GM23338 (cell line): ENCODE results near the gene PLD1. TPM values are rescaled to one million over a fixed set of nuclear protein-coding genes. Genes with fewer than 3 reads are reported as not detected.

Experiments
- ATAC-seq: fragments of 200-7000 bp; cut with Tn5 transposase; 3 replicates; pipeline ENCODE4 v1.9.1; 2020
- DNase-seq: peaks from one replicate; pipeline ENCODE4 v3.0.0-alpha.2; 2015; ENCODE audit warnings: low spot score
- H2AFZ ChIP-seq: fragments of 200-600 bp; sonication (generic); 2 replicates; pipeline ENCODE4 v1.8.0; 2016; ENCODE audit warnings: antibody characterized with exemption, mild to moderate bottlenecking, moderate library complexity
- H3F3A ChIP-seq: fragments of 200-600 bp; sonication (generic); replicated peaks from 2 replicates; pipeline ENCODE4 v1.8.0; 2017; ENCODE audit warnings: antibody characterized with exemption, mixed run types, low read depth
- H3K27ac ChIP-seq: fragments of 200-600 bp; sonication (generic); 2 replicates; pipeline ENCODE4 v1.6.1; 2016; ENCODE audit warnings: low read depth
- H3K27me3 ChIP-seq: fragments of 200-600 bp; sonication (generic); 2 replicates; pipeline ENCODE4 v1.8.0; 2016; ENCODE audit warnings: mild to moderate bottlenecking, mixed run types, moderate library complexity; ENCODE audit not compliant: insufficient read depth
- H3K36me3 ChIP-seq: fragments of 200-600 bp; sonication (generic); 2 replicates; pipeline ENCODE4 v1.8.0; 2016; ENCODE audit warnings: mild to moderate bottlenecking; ENCODE audit not compliant: insufficient read depth
- H3K4me1 ChIP-seq: fragments of 200-600 bp; sonication (generic); 2 replicates; pipeline ENCODE4 v1.8.0; 2016; ENCODE audit warnings: mild to moderate bottlenecking, moderate library complexity; ENCODE audit not compliant: insufficient read depth
- H3K4me2 ChIP-seq: fragments of 200-600 bp; sonication (generic); 2 replicates; pipeline ENCODE4 v1.7.1; 2017; ENCODE audit warnings: mixed run types
- H3K4me3 ChIP-seq: fragments of 200-600 bp; sonication (generic); 2 replicates; pipeline ENCODE4 v1.6.1; 2016; ENCODE audit warnings: mixed run types
- H3K79me2 ChIP-seq: fragments of 200-600 bp; sonication (generic); replicated peaks from 2 replicates; pipeline ENCODE4 v1.8.0; 2017; ENCODE audit warnings: mild to moderate bottlenecking; ENCODE audit not compliant: insufficient read depth
- H3K9me2 ChIP-seq: fragments of 200-600 bp; sonication (generic); 2 replicates; pipeline ENCODE4 v1.8.0; 2017; ENCODE audit not compliant: insufficient read depth
- H4K20me1 ChIP-seq: fragments of 200-600 bp; sonication (generic); replicated peaks from 2 replicates; pipeline ENCODE4 v1.8.0; 2017; ENCODE audit warnings: mild to moderate bottlenecking; ENCODE audit not compliant: insufficient read depth
- H3K27ac Mint-ChIP-seq: 2 replicates; pipeline ENCODE4 v1.8.0; 2020; ENCODE audit warnings: inconsistent platforms, mild to moderate bottlenecking, moderate library complexity, mixed read lengths
- H3K27me3 Mint-ChIP-seq: 3 replicates; pipeline ENCODE4 v1.8.0; 2022; ENCODE audit warnings: low read depth, mild to moderate bottlenecking, moderate library complexity, mixed read lengths, inconsistent platforms; ENCODE audit not compliant: insufficient read depth, poor library complexity
- H3K36me3 Mint-ChIP-seq: 3 replicates; pipeline ENCODE4 v1.8.0; 2021; ENCODE audit warnings: low read depth, mild to moderate bottlenecking, inconsistent platforms, moderate library complexity, mixed read lengths
- H3K4me1 Mint-ChIP-seq: 3 replicates; pipeline ENCODE4 v1.8.0; 2020; ENCODE audit warnings: mild to moderate bottlenecking, inconsistent platforms, mixed read lengths
- H3K4me3 Mint-ChIP-seq: 3 replicates; pipeline ENCODE4 v1.8.0; 2021; ENCODE audit warnings: moderate library complexity, mild to moderate bottlenecking, inconsistent platforms, mixed read lengths
- H3K9me3 Mint-ChIP-seq: 3 replicates; pipeline ENCODE4 v1.8.0; 2020; ENCODE audit warnings: moderate library complexity, mild to moderate bottlenecking, inconsistent platforms, mixed read lengths
- CREB1 ChIP-seq: fragments of 250-450 bp; sonication (Bioruptor Pico); IDR thresholded peaks from 2 replicates; pipeline ENCODE4 v1.5.0; 2020; ENCODE audit warnings: low read depth, mild to moderate bottlenecking, moderate library complexity
- EZH2 ChIP-seq: fragments of 200-600 bp; sonication (generic); IDR thresholded peaks from one replicate; pipeline ENCODE4 v1.8.0; 2017; ENCODE audit warnings: antibody characterized with exemption, mild to moderate bottlenecking, low read depth; ENCODE audit not compliant: unreplicated experiment
- EZH2phosphoT487 ChIP-seq: fragments of 200-600 bp; sonication (generic); IDR thresholded peaks from one replicate; pipeline ENCODE4 v1.8.1; 2018; ENCODE audit warnings: antibody characterized with exemption; ENCODE audit not compliant: unreplicated experiment
- JUNB ChIP-seq: IDR thresholded peaks from one replicate; pipeline ENCODE4 v1.6.1; 2016; ENCODE audit warnings: antibody characterized with exemption; ENCODE audit not compliant: unreplicated experiment
- NANOG ChIP-seq: IDR thresholded peaks from 2 replicates; pipeline ENCODE4 v1.6.1; 2016; ENCODE audit warnings: antibody characterized with exemption, borderline replicate concordance
- POLR2AphosphoS5 ChIP-seq: IDR thresholded peaks from 2 replicates; pipeline ENCODE4 v1.6.1; 2016; ENCODE audit warnings: antibody characterized with exemption, low read depth
- STAT1 ChIP-seq: IDR thresholded peaks from one replicate; pipeline ENCODE4 v1.6.1; 2016; ENCODE audit warnings: antibody characterized with exemption; ENCODE audit not compliant: unreplicated experiment
- ZNF114 ChIP-seq: fragments of 250-450 bp; sonication (Bioruptor Pico); IDR thresholded peaks from 2 replicates; pipeline ENCODE4 v1.5.0; 2020; ENCODE audit warnings: mild to moderate bottlenecking, moderate library complexity
- ZNF331 ChIP-seq: fragments of 250-450 bp; sonication (Bioruptor Pico); IDR thresholded peaks from 2 replicates; pipeline ENCODE4 v1.5.0; 2020; ENCODE audit warnings: low read depth, mild to moderate bottlenecking, moderate library complexity
- polyA plus RNA-seq: library from polyadenylated mRNA; unstranded; fragments of >200 nt; fragmentation: Nextera tagmentation; extraction: Ambion mirVana; gene quantifications from 2 replicates; pipeline ENCODE4 v1.2.1, GENCODE V29; 2016
- total RNA-seq: library from RNA; depleted of rRNA; stranded (reverse); fragments of >200 nt; shearing (Covaris generic); gene quantifications from 2 replicates; pipeline ENCODE4 v1.2.3, GENCODE V29; 2014
- TF ChIP-seq, protein P1 (sequence below): IDR thresholded peaks from 2 replicates; pipeline ENCODE4 v1.6.1; 2016; ENCODE audit warnings: antibody characterized with exemption
- TF ChIP-seq, protein P2 (sequence below): fragments of 250-450 bp; sonication (Bioruptor Pico); IDR thresholded peaks from 2 replicates; pipeline ENCODE4 v1.5.0; 2020; ENCODE audit warnings: mild to moderate bottlenecking, moderate library complexity
- TF ChIP-seq, protein P3 (sequence below), 2 experiments: fragments of 200-600 bp in 1 of 2; sonication (generic) in 1 of 2; conservative IDR thresholded peaks; 2 replicates each; pipeline versions ENCODE4 v1.5.1 to v1.6.1; 2016 to 2017; ENCODE audit warnings: antibody characterized with exemption in 2 of 2, low read depth in 2 of 2, mild to moderate bottlenecking in 2 of 2, moderate library complexity in 1 of 2
- TF ChIP-seq, protein P4 (sequence below): IDR thresholded peaks from one replicate; pipeline ENCODE4 v1.6.1; 2018; ENCODE audit warnings: antibody characterized with exemption; ENCODE audit not compliant: unreplicated experiment

PLD1 gene
- total and polyA plus RNA-seq, 2 experiments from 2014 or later: 1.4 to 2.2 TPM

DNA sequence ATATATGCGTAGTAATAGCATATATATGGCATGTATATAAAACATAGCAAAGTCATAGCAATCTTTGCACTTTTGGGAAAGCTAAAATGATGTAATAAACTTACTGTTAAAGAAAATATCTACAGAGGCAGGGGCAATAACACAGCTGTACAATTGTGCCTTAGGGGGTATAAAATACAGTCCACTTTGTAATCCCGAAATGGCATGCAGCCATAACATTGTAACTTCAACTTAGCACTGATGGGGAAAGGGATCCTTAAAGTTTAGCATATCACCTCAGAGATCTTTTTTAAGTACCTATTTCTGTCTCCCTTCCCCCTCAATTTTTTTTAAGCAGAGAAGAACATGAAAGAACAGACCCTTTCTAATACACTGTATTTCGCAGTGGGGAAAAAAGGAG is 40.8 kb downstream of the PLD1 start:
- peaks cover 1% of the 10 kb centered on the region for H3K27me3 Mint-ChIP-seq
- no peaks in the 10 kb centered on the region for H3K9me2 ChIP-seq
- no peak overlapping the region for H3K27ac ChIP-seq
- no peaks in the 10 kb centered on the region for H3K9me3 Mint-ChIP-seq
- no peaks in the 10 kb centered on the region for H3F3A ChIP-seq
- no peaks in the 10 kb centered on the region for H3K36me3 ChIP-seq
- no peaks in the 10 kb centered on the region for H3K36me3 Mint-ChIP-seq
- H4K20me1 ChIP-seq: no peaks in the 10 kb centered on the region
- H3K79me2 ChIP-seq: no peaks in the 10 kb centered on the region
- H3K4me2 ChIP-seq: no peak overlapping the region
- no peak overlapping the region for H2AFZ ChIP-seq
- H3K27me3 ChIP-seq: no peaks in the 10 kb centered on the region
- no peak overlapping the region for H3K4me3 Mint-ChIP-seq
- H3K4me1 ChIP-seq: no peaks in the 10 kb centered on the region
- no peak overlapping the region for H3K4me3 ChIP-seq
- ATAC-seq: no peak
- no peak for DNase-seq
- H3K27ac Mint-ChIP-seq: no peak overlapping the region
- peaks cover 8% of the 10 kb centered on the region; the same call in 2 of the 3 replicates for H3K4me1 Mint-ChIP-seq
- TF ChIP-seq NANOG: no peak
- TF ChIP-seq JUNB: no peak
- TF ChIP-seq CREB1: no peak
- TF ChIP-seq, protein P1, sequence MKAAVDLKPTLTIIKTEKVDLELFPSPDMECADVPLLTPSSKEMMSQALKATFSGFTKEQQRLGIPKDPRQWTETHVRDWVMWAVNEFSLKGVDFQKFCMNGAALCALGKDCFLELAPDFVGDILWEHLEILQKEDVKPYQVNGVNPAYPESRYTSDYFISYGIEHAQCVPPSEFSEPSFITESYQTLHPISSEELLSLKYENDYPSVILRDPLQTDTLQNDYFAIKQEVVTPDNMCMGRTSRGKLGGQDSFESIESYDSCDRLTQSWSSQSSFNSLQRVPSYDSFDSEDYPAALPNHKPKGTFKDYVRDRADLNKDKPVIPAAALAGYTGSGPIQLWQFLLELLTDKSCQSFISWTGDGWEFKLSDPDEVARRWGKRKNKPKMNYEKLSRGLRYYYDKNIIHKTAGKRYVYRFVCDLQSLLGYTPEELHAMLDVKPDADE: no peak
- no peak for TF ChIP-seq EZH2phosphoT487
- no peak for TF ChIP-seq ZNF331 (CRISPR knock-in tag)
- TF ChIP-seq, protein P2, sequence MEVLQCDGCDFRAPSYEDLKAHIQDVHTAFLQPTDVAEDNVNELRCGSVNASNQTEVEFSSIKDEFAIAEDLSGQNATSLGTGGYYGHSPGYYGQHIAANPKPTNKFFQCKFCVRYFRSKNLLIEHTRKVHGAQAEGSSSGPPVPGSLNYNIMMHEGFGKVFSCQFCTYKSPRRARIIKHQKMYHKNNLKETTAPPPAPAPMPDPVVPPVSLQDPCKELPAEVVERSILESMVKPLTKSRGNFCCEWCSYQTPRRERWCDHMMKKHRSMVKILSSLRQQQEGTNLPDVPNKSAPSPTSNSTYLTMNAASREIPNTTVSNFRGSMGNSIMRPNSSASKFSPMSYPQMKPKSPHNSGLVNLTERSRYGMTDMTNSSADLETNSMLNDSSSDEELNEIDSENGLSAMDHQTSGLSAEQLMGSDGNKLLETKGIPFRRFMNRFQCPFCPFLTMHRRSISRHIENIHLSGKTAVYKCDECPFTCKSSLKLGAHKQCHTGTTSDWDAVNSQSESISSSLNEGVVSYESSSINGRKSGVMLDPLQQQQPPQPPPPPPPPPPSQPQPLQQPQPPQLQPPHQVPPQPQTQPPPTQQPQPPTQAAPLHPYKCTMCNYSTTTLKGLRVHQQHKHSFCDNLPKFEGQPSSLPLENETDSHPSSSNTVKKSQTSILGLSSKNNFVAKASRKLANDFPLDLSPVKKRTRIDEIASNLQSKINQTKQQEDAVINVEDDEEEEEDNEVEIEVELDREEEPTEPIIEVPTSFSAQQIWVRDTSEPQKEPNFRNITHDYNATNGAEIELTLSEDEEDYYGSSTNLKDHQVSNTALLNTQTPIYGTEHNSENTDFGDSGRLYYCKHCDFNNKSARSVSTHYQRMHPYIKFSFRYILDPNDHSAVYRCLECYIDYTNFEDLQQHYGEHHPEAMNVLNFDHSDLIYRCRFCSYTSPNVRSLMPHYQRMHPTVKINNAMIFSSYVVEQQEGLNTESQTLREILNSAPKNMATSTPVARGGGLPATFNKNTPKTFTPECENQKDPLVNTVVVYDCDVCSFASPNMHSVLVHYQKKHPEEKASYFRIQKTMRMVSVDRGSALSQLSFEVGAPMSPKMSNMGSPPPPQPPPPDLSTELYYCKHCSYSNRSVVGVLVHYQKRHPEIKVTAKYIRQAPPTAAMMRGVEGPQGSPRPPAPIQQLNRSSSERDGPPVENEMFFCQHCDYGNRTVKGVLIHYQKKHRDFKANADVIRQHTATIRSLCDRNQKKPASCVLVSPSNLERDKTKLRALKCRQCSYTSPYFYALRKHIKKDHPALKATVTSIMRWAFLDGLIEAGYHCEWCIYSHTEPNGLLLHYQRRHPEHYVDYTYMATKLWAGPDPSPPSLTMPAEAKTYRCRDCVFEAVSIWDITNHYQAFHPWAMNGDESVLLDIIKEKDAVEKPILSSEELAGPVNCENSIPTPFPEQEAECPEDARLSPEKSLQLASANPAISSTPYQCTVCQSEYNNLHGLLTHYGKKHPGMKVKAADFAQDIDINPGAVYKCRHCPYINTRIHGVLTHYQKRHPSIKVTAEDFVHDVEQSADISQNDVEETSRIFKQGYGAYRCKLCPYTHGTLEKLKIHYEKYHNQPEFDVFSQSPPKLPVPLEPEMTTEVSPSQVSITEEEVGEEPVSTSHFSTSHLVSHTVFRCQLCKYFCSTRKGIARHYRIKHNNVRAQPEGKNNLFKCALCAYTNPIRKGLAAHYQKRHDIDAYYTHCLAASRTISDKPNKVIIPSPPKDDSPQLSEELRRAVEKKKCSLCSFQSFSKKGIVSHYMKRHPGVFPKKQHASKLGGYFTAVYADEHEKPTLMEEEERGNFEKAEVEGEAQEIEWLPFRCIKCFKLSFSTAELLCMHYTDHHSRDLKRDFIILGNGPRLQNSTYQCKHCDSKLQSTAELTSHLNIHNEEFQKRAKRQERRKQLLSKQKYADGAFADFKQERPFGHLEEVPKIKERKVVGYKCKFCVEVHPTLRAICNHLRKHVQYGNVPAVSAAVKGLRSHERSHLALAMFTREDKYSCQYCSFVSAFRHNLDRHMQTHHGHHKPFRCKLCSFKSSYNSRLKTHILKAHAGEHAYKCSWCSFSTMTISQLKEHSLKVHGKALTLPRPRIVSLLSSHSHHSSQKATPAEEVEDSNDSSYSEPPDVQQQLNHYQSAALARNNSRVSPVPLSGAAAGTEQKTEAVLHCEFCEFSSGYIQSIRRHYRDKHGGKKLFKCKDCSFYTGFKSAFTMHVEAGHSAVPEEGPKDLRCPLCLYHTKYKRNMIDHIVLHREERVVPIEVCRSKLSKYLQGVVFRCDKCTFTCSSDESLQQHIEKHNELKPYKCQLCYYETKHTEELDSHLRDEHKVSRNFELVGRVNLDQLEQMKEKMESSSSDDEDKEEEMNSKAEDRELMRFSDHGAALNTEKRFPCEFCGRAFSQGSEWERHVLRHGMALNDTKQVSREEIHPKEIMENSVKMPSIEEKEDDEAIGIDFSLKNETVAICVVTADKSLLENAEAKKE (CRISPR knock-in tag): no peak
- no peak for TF ChIP-seq EZH2
- TF ChIP-seq ZNF114 (CRISPR knock-in tag): no peak
- TF ChIP-seq, protein P3, sequence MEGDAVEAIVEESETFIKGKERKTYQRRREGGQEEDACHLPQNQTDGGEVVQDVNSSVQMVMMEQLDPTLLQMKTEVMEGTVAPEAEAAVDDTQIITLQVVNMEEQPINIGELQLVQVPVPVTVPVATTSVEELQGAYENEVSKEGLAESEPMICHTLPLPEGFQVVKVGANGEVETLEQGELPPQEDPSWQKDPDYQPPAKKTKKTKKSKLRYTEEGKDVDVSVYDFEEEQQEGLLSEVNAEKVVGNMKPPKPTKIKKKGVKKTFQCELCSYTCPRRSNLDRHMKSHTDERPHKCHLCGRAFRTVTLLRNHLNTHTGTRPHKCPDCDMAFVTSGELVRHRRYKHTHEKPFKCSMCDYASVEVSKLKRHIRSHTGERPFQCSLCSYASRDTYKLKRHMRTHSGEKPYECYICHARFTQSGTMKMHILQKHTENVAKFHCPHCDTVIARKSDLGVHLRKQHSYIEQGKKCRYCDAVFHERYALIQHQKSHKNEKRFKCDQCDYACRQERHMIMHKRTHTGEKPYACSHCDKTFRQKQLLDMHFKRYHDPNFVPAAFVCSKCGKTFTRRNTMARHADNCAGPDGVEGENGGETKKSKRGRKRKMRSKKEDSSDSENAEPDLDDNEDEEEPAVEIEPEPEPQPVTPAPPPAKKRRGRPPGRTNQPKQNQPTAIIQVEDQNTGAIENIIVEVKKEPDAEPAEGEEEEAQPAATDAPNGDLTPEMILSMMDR (conservative IDR thresholded peaks at IDR 0.05; ENCODE audit: low read depth in 2 of 2): no peak
- TF ChIP-seq POLR2AphosphoS5: no peak
- TF ChIP-seq STAT1: no peak
- TF ChIP-seq, protein P4, sequence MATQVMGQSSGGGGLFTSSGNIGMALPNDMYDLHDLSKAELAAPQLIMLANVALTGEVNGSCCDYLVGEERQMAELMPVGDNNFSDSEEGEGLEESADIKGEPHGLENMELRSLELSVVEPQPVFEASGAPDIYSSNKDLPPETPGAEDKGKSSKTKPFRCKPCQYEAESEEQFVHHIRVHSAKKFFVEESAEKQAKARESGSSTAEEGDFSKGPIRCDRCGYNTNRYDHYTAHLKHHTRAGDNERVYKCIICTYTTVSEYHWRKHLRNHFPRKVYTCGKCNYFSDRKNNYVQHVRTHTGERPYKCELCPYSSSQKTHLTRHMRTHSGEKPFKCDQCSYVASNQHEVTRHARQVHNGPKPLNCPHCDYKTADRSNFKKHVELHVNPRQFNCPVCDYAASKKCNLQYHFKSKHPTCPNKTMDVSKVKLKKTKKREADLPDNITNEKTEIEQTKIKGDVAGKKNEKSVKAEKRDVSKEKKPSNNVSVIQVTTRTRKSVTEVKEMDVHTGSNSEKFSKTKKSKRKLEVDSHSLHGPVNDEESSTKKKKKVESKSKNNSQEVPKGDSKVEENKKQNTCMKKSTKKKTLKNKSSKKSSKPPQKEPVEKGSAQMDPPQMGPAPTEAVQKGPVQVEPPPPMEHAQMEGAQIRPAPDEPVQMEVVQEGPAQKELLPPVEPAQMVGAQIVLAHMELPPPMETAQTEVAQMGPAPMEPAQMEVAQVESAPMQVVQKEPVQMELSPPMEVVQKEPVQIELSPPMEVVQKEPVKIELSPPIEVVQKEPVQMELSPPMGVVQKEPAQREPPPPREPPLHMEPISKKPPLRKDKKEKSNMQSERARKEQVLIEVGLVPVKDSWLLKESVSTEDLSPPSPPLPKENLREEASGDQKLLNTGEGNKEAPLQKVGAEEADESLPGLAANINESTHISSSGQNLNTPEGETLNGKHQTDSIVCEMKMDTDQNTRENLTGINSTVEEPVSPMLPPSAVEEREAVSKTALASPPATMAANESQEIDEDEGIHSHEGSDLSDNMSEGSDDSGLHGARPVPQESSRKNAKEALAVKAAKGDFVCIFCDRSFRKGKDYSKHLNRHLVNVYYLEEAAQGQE: no peak
